Limb (tissue), 2 donors: ENCODE data around the gene ANKRD40.
"Not testable (repeated sequence)": the region's sequence is repeated elsewhere in the genome, so short reads cannot be mapped to it uniquely, and the experiment has no call there.

Source experiments
- DNase-seq, 2 donors: peaks; one replicate each; pipeline ENCODE4 v3.0.0-alpha.2; 2016; ENCODE audit errors: extremely low spot score in 2 of 2

Gene ANKRD40

GRCh38 chr17:50686494-50687199 is 21.1 kb downstream of the ANKRD40 start:
- DNase-seq = peak in 1 of 2 donors; percentile 40

GRCh38 chr17:50685691-50686493 is 21.8 kb downstream of the ANKRD40 start:
- DNase-seq = no peak

GRCh38 chr17:50685334-50685665 is 22.4 kb downstream of the ANKRD40 start:
- no peak for DNase-seq

DNA sequence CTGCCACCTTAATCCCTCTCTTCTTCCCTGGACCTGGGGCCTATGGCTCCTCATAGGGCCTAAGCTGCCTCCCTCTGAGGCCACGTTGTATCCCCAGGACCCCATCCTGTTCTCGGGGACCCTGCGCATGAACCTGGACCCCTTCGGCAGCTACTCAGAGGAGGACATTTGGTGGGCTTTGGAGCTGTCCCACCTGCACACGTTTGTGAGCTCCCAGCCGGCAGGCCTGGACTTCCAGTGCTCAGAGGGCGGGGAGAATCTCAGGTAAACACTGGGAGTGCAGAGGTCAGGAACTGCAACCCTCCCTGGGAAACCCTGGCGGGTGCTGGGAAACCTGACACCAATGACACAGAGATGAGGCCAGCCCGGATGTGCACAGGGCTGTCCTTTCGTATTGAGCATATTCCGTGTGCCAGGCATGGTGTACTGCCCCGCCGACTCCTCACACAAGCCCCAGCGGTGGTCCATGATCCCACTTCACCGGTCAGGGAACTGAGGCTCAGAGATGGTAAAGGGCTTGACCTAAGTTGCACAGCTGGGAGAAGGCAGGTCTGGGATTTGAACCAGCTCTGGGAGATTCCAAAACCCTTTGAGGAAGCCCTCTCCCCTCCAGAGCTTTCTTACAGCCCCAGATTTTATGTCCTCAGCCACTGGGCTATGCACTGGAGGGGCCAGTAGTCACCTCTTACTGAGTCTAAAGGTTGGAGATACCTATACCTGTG is 22.9 kb downstream of the ANKRD40 start:
- no peak for DNase-seq

DNA sequence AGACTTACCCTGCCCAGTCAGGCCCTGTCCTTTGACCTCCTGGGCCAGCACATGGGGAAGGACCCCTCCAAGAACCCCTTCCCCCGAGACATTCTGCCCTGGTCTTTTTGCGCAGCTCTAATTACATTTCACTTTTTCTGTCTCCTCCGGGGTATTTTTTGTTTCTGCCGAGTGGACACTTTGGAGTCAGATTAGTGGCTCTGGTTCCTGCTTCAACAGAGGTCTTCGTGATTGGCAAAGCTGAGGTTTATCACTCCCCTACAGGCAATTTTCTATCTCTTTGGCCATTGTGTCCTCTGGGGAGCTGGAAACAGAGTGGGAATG is 23.5 kb downstream of the ANKRD40 start:
- no peak for DNase-seq

DNA sequence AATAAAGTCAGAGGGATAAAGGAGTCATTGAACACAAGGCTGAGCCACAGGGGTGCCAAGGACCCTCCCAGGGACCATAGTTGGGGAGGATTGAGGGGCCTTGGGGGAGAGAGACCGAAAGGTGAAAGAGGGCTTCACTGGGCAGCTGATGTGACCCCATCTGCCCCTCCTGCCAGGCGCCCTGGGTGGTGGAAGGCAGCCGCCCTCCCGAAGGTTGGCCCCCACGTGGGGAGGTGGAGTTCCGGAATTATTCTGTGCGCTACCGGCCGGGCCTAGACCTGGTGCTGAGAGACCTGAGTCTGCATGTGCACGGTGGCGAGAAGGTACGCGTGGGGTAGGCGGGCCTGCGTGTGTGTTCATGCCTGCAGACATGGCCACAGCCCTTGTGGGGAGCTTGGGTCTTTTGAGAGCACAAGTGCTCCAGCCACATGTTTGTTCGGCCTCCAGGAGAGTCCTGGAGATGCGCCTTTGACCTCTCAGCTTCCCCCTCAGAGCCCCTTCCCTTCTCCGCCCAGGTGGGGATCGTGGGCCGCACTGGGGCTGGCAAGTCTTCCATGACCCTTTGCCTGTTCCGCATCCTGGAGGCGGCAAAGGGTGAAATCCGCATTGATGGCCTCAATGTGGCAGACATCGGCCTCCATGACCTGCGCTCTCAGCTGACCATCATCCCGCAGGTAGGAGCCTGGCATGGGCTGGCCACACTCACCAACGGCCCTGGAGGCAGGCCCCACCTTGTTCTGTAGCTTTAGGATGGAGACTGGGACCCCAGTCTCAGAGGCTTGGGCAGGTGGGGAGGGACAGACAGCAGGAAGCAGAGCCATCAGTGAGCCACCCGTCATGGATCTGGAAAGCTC is 24.1 kb downstream of the ANKRD40 start:
- DNase-seq = no peak

- no peak for DNase-seq
Observed at GRCh38 chr17:50682938-50683337, 24.8 kb downstream of the ANKRD40 start.

GRCh38 chr17:50682441-50682840 is 25.3 kb downstream of the ANKRD40 start:
- no peak for DNase-seq

GRCh38 chr17:50681263-50682200 is 26.2 kb downstream of the ANKRD40 start:
- DNase-seq = peak; percentile 71 to 78

DNA sequence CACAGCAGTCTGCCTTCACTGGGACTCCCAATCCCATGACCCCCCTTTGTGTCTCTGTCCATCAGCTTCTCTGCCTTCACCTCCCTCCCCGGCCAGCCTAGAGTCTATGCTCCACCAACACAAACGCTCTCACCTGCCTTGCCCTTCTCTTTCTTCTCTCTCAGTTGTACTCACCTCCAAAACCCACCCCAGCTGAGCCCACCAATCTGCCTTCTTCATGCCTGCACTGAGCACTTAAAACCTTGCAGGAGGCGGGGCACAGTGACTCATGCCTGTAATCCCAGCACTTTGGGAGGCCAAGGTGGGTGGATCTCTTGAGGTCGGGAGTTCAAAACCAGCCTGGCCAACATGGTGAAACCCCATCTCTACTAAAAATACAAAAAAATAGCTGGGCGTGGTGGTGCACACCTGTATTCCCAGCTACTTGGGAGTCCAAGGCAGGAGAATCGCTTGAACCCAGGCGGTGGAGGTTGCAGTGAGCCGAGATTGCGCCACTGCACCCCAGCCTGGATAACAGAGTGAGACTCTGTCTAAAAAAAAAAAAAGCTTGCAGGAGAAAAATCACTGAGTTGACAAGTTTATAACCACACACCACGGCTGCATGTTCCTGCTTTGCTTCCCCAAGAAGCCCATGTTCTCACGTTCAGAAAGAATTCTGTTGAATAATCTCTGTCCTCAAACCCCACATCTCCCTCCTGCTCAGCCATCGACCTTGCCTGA is 27.0 kb downstream of the ANKRD40 start:
- DNase-seq = not testable (repeated sequence)

- DNase-seq = no peak
Observed at GRCh38 chr17:50680126-50680525, 27.6 kb downstream of the ANKRD40 start.

DNA sequence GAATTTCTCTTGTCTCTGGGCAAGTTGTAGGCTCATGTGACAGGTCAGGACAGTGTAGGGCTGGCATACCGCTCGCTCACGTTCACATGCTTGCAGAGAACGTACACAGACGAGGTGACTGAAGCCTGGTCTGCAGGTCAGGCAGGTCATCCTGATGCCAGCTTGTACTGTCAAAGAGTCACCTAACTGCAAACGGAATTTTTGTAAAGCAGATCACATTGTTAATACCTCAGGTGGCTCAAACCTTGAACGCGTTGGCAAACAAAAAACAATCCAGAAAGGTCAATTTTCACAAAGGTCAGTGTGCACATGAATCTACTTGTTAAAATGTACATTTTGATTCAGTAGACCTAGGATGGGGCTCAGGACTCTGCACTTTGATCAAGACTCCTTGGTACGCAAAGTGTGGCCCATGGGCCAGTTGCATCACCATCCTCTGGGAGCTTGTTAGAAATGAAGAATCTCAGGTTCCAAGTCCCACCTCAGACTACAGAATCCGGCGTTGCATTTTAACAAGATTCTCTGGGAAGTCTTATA is 28.6 kb downstream of the ANKRD40 start:
- DNase-seq = no peak

- no peak for DNase-seq
Observed at GRCh38 chr17:50677851-50678375, 29.8 kb downstream of the ANKRD40 start.

- no peak for DNase-seq
Observed at GRCh38 chr17:50676065-50676975, 31.4 kb downstream of the ANKRD40 start.

DNA sequence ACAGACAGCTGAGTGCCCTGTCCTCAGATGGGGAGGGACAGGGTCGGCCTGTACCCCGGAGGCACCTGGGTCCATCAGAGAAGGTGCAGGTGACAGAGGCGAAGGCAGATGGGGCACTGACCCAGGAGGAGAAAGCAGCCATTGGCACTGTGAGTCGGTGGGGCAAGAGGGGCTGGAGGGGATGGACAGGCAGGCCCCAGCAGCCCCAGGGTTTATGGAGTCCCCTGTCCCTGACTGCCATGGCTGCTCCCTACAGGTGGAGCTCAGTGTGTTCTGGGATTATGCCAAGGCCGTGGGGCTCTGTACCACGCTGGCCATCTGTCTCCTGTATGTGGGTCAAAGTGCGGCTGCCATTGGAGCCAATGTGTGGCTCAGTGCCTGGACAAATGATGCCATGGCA is 32.1 kb downstream of the ANKRD40 start:
- DNase-seq = no peak

- no peak for DNase-seq
Observed at GRCh38 chr17:50675190-50675589, 32.5 kb downstream of the ANKRD40 start.

- DNase-seq = no peak
Observed at GRCh38 chr17:50672831-50673551, 34.7 kb downstream of the ANKRD40 start.

DNA sequence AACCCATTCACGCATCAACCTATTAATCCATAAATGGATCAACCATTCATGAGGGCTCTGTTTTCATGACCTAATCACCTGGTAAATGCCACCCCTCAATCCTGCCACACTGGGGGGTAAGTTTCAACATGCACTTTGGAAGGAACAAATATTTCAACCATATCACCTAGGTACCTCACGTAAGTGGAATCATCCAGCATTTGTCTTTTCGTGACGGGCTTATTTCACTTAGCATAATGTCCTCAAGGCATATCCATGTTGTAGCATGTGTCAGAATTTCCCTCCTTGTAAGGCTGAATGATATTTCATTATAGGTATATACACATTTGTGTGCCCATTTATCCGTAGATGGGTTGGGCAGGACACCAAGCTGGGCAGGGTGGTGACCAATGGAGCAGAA is 35.6 kb downstream of the ANKRD40 start:
- no peak for DNase-seq
